Gastroesophageal sphincter (tissue), 3 donors: Measurements from ENCODE around the gene TCF4.

Source experiments
- EP300 ChIP-seq: sonication (generic); formaldehyde crosslinking; IDR thresholded peaks from one replicate; pipeline ENCODE4 v1.6.1; 2017; ENCODE audit warnings: antibody characterized with exemption, mild to moderate bottlenecking
- POLR2A ChIP-seq, 2 donors: fragments of 450-650 bp; IDR thresholded peaks; one replicate each; pipeline ENCODE4 v1.6.1; 2017; ENCODE audit warnings: antibody characterized with exemption in 2 of 2, mild to moderate bottlenecking in 2 of 2, moderate library complexity in 1 of 2
- POLR2AphosphoS5 ChIP-seq: sonication (generic); formaldehyde crosslinking; IDR thresholded peaks from one replicate; pipeline ENCODE4 v1.6.1; 2017; ENCODE audit warnings: antibody characterized with exemption
- TF ChIP-seq, protein P1 (sequence below), 4 experiments: fragments of 200-600 bp in 2 of 4; fragments of 450-650 bp in 2 of 4; sonication (generic) in 1 of 4; IDR thresholded peaks; one replicate each; pipeline ENCODE4 v1.5.1; 2017 to 2019; ENCODE audit warnings: antibody characterized with exemption in 4 of 4, mild to moderate bottlenecking in 2 of 4, moderate library complexity in 2 of 4

- TF ChIP-seq POLR2A (IDR thresholded peaks at IDR 0.05) (no peak), EP300 (no peak), POLR2AphosphoS5 (no peak)
- TF ChIP-seq, protein P1, sequence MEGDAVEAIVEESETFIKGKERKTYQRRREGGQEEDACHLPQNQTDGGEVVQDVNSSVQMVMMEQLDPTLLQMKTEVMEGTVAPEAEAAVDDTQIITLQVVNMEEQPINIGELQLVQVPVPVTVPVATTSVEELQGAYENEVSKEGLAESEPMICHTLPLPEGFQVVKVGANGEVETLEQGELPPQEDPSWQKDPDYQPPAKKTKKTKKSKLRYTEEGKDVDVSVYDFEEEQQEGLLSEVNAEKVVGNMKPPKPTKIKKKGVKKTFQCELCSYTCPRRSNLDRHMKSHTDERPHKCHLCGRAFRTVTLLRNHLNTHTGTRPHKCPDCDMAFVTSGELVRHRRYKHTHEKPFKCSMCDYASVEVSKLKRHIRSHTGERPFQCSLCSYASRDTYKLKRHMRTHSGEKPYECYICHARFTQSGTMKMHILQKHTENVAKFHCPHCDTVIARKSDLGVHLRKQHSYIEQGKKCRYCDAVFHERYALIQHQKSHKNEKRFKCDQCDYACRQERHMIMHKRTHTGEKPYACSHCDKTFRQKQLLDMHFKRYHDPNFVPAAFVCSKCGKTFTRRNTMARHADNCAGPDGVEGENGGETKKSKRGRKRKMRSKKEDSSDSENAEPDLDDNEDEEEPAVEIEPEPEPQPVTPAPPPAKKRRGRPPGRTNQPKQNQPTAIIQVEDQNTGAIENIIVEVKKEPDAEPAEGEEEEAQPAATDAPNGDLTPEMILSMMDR (IDR thresholded peaks at IDR 0.05) = no peak
Measured at GRCh38 chr18:55252053-55252675, 335.8 kb downstream of the TCF4 start.
